HG03575 (cell line): Measurements from ENCODE around the gene UBE3D.

Experiments
- ATAC-seq: cut with Tn5 transposase; IDR thresholded peaks from one replicate; pipeline ENCODE4 v1.9.1; 2021; ENCODE audit not compliant: unreplicated experiment, insufficient number of reproducible peaks, low FRiP score; ENCODE audit errors: extremely low read depth

Gene UBE3D

GRCh38 chr6:82987951-82988350 lies 77.7 kb downstream of the UBE3D start:
- ATAC-seq: no peak

GRCh38 chr6:82987416-82987815 lies 78.2 kb downstream of the UBE3D start:
- ATAC-seq: no peak

DNA sequence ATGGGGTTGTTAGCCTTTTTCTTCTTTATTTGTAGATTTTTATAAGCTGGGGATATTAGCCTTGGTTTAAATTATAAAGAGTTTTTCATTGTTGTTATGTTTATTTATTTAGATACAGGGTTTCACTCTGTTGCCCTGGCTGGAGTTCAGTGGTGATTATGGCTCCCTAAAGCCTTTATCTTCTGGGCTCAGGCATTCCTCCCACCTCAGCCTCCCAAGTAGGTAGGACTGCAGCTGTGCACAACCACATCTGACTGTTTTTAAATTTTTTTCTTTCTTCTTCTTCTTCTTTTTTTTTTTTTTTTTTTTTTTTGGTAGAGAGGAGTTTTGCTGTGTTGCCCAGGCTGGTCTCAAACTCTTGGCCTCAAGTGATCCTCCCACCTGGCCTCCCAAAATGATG lies 80.9 kb downstream of the UBE3D start:
- ATAC-seq: no peak

GRCh38 chr6:82980086-82980485 lies 85.6 kb downstream of the UBE3D start:
- no peak for ATAC-seq

DNA sequence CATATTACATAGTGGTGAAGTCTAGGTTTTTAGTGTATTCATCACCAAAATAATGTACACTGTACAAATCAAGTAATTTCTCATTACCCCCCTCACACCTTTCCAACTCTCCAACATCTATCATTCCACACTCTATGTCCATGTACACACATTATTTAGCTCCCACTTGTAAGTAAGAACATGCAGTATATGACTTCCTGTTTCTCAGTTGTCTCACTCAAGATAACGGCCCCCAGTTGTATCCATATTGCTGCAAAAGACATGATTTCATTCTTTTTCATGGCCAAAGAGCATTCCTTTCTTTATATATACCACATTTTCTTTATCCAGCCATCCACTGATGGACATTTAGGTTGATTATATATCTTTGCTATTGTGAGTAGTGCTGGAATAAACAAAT lies 86.0 kb downstream of the UBE3D start:
- no peak for ATAC-seq

- no peak for ATAC-seq
Observed at GRCh38 chr6:82978362-82978945, 87.2 kb downstream of the UBE3D start.

DNA sequence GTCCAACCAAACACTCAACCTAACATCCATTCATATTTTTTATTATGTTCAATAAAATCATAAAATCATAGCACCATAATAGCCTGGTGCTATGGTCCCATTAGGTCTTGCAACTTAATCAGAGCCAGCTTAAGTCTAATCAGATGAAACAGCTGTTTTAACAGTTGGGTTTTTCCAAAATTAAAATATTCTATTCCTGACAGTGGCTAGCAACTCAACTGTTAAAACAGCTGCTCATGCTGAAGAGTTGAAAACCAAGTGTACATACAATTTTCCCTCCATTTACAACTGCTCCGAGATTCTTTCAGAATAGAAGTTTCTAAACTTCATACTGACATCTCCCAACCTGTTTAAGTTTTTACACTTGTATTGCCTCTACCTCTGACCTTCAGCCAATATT lies 89.5 kb downstream of the UBE3D start:
- no peak for ATAC-seq

GRCh38 chr6:82971877-82972460 lies 93.7 kb downstream of the UBE3D start:
- no peak for ATAC-seq

DNA sequence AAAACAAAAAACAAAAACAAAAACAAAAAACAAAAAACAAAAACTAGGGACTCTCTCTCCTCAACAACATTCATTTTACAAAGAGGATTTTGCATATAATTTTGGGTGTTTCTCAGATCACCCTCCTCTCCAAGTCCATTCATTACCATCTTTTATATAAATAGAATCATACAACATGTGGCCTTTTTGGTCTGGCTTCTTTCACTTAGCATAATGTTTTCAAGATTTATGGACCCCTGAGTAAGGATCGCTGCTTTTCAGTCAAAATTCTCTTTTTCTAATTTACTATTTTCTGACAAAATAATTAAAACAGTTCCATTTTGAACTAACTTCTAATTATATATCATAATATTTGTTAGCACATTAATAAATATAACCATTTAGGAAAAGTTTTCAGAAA lies 94.8 kb downstream of the UBE3D start:
- ATAC-seq: no peak

GRCh38 chr6:82968708-82969107 lies 96.9 kb downstream of the UBE3D start:
- no peak for ATAC-seq

- no peak for ATAC-seq
Observed at GRCh38 chr6:82963191-82963925, 102.3 kb downstream of the UBE3D start.

DNA sequence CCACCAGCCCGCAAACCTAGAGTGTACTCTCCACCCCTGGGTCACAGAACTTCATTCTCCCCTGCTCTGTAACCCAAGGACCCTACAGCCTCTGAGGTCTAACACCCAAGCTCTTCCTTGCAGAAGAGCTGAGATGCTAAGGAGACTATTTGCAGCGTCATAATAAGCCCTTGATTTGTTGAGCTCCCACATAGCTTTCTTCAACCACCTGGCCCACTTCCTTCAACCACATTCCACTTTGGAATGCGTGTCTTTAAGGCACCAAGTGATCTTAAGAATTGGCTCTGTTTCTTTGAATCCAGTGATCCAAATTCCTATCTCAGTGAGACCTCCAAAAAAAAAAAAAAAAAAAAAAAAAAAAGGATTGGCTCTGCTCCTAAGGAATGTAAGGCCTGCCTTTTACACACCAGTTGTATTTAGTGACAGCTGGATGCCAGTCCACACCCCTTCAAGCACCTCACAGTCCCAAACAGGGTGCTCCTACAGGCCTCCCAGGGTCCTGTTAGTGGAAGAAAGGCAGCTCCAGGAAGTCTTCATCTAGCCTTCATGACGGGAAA lies 106.2 kb downstream of the UBE3D start:
- ATAC-seq: no peak

DNA sequence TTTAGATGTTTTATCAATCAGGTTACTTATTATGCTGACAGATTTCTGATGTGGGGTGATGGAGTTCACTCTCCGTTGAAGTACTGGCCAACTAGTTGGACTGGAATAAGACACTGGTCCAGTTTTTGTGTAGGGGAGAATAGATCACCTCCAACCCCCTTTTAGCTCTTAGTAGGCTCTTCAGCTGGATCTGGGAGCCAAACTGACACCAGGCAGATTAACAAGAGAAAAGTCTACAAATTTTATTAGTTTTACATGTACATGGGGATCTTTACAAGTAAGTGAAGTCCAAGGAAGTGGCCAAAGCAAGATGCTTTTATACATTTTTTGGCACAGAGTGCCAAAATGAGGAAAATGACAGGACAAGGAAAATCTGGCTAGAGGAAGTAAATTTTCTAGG lies 107.1 kb downstream of the UBE3D start:
- no peak for ATAC-seq

GRCh38 chr6:82957868-82958245 lies 107.8 kb downstream of the UBE3D start:
- no peak for ATAC-seq

GRCh38 chr6:82957171-82957867 lies 108.3 kb downstream of the UBE3D start:
- ATAC-seq: no peak

DNA sequence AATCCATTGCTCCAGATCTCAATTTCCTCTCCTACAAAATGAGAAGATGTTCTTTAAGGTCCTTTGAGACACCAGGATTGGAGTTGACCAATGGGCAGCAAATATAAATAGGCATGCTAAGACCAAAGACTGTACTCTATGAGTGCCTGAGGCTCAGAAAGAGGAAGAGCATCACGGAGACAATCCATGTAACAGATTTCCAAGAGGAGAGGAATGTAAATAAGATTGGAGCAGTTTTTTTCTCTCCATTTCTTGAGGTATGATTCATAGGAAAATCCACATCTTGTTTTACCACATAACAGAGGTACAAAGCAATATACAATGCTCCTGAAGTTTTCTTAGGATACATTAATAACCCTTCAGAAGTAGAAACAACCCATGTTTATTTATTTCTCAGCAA lies 109.8 kb downstream of the UBE3D start:
- ATAC-seq: no peak

GRCh38 chr6:82954937-82955577 lies 110.6 kb downstream of the UBE3D start:
- no peak for ATAC-seq

DNA sequence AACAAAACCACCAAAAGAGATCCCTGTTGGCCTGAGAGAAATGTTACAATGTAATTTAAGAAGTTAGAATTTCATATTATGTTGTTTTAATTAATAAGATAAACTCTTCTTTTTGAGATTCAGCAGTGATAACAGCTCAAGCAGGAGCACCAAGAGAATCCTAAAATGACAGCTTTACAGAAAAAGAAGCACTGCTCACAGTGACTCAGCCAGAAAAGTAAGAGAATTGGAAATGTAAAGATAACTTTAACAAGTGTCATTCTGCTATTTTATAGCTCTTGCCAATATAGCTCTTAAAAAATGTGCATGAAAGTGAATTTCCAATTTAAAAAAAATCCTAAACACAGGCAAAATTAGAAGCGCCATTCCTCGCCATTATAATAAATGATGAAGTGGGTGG lies 111.3 kb downstream of the UBE3D start:
- no peak for ATAC-seq

GRCh38 chr6:82953871-82954270 lies 111.8 kb downstream of the UBE3D start:
- no peak for ATAC-seq
